WTC11 (cell line): ENCODE measurements around the gene TLE3.

Experiments used
- CBFB ChIP-seq: sonication (generic); formaldehyde crosslinking; IDR thresholded peaks from 2 replicates; pipeline ENCODE4 v1.8.1; 2022; ENCODE audit warnings: mild to moderate bottlenecking, low read depth, missing genetic modification reagents
- CTCF ChIP-seq: fragments of 200-600 bp; IDR thresholded peaks from 2 replicates; pipeline ENCODE4 v1.8.0; 2022; ENCODE audit warnings: antibody characterized with exemption
- ETV6 ChIP-seq: sonication (generic); formaldehyde crosslinking; IDR thresholded peaks from 2 replicates; pipeline ENCODE4 v1.8.1; 2022; ENCODE audit warnings: mild to moderate bottlenecking, missing genetic modification reagents
- FOXK1 ChIP-seq: sonication (generic); formaldehyde crosslinking; IDR thresholded peaks from 2 replicates; pipeline ENCODE4 v1.8.0; 2022; ENCODE audit warnings: mild to moderate bottlenecking, moderate library complexity, missing genetic modification reagents
- GTF2I ChIP-seq: fragments of 250-450 bp; sonication (Bioruptor Pico); conservative IDR thresholded peaks from 2 replicates; pipeline ENCODE4 v1.4.0; 2021; ENCODE audit warnings: mild to moderate bottlenecking
- IRF2 ChIP-seq: sonication (generic); formaldehyde crosslinking; IDR thresholded peaks from 2 replicates; pipeline ENCODE4 v1.8.0; 2022; ENCODE audit warnings: low read depth, missing genetic modification reagents, borderline replicate concordance
- JUN ChIP-seq: sonication (generic); formaldehyde crosslinking; IDR thresholded peaks from 2 replicates; pipeline ENCODE4 v1.8.0; 2023; ENCODE audit warnings: mild to moderate bottlenecking, missing genetic modification reagents
- NR1H2 ChIP-seq: sonication (generic); formaldehyde crosslinking; IDR thresholded peaks from 2 replicates; pipeline ENCODE4 v1.9.0; 2021; ENCODE audit warnings: mild to moderate bottlenecking, moderate library complexity, missing genetic modification reagents
- ZNF263 ChIP-seq: sonication (generic); formaldehyde crosslinking; IDR thresholded peaks from 2 replicates; pipeline ENCODE4 v1.8.1; 2022; ENCODE audit warnings: low read depth, mild to moderate bottlenecking, moderate library complexity, missing genetic modification reagents
- ZNF423 ChIP-seq: fragments of 250-450 bp; sonication (Bioruptor Pico); IDR thresholded peaks from 2 replicates; pipeline ENCODE4 v2.1.2; 2022; ENCODE audit warnings: mild to moderate bottlenecking, moderate library complexity

- TF ChIP-seq CBFB (CRISPR knock-in tag) (no peak), IRF2 (CRISPR knock-in tag) (no peak), CTCF (no peak), ETV6 (CRISPR knock-in tag) (no peak), GTF2I (CRISPR knock-in tag) (no peak), ZNF423 (CRISPR knock-in tag) (no peak), JUN (CRISPR knock-in tag) (no peak), ZNF263 (no peak), NR1H2 (CRISPR knock-in tag) (no peak), FOXK1 (CRISPR knock-in tag) (no peak)
These were observed 98.2 kb downstream of the TLE3 start for GRCh38 chr15:69999392-70000085.
